HG03432 (cell line): ENCODE data around the gene TTLL8.

Experiments
- ATAC-seq: cut with Tn5 transposase; IDR thresholded peaks from one replicate; pipeline ENCODE4 v1.9.1; 2021; ENCODE audit warnings: mild to moderate bottlenecking, moderate library complexity; ENCODE audit not compliant: unreplicated experiment

TTLL8 gene

DNA sequence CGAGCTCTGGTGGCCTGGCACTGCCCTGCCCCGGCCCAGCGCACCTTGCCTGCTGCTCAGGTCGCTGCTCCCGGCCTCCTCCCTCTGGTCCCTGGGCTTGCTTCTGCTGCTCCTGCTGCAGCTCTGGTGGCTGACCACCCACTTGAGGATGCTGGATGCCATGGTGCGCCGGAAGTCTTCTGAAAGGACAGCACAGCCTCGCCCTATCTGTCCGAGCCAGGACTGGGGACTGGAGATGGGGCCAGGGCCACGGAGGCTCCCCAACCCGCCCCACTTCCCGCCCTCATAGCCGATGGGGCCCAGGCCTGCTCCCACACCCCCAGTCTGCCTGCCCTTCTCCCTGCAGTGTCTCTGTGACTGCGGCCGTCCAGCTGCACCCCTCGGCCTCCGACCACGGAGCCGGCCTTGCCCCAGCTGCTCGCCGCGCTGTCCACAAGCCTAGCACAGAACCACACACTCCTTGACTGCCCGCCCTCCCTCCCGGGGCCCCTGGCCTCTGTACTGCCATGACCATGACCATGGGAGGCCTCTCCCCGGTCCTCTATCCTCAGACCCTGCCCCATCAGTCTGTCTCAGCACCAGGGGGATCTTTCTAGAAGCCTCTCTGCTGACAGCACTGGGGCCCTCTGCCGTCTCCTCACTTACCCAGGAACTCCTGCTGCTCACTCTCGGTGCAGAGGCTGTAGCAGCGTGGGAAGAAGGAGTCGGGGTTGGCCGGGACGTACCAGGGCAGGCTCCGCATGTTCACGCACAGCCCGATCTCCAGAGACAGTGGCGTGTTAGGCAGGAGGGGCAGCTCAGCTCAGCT lies 12.7 kb downstream of the TTLL8 start:
- no peak for ATAC-seq

- no peak for ATAC-seq
Measured at GRCh38 chr22:50044485-50045118, 13.5 kb downstream of the TTLL8 start.

- ATAC-seq: no peak
Measured at GRCh38 chr22:50041361-50042065, 16.6 kb downstream of the TTLL8 start.

- ATAC-seq: no peak
Measured at GRCh38 chr22:50040717-50041116, 17.4 kb downstream of the TTLL8 start.

DNA sequence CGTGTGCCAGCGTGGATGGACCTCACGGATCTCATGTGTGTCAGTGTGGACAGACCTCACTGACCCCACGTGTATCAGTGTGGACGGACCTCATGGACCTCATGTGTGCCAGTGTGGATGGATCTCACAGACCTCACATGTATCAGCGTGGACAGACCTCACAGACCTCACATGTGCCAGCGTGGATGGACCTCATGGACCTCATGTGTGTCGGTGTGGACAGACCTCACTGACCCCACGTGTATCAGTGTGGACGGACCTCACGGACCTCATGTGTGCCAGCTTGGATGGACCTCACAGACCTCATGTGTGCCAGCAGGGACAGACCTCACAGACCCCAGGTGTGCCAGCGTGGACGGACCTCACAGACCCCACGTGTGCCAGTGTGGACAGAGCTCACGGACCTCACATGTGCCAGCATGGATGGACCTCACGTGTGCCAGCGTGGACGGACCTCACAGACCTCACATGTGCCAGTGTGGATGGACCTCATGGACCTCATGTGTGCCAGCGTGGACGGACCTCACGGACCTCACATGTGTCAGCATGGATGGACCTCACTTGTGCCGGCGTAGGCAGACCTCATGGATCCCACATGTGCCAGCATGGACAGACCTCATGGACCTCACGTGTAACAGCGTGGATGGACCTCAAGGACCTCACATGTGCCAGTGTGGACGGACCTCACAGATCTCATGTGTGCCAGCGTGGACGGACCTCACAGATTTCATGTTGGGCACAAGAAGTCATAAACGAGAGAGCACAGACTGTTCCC lies 18.2 kb downstream of the TTLL8 start:
- no peak for ATAC-seq

DNA sequence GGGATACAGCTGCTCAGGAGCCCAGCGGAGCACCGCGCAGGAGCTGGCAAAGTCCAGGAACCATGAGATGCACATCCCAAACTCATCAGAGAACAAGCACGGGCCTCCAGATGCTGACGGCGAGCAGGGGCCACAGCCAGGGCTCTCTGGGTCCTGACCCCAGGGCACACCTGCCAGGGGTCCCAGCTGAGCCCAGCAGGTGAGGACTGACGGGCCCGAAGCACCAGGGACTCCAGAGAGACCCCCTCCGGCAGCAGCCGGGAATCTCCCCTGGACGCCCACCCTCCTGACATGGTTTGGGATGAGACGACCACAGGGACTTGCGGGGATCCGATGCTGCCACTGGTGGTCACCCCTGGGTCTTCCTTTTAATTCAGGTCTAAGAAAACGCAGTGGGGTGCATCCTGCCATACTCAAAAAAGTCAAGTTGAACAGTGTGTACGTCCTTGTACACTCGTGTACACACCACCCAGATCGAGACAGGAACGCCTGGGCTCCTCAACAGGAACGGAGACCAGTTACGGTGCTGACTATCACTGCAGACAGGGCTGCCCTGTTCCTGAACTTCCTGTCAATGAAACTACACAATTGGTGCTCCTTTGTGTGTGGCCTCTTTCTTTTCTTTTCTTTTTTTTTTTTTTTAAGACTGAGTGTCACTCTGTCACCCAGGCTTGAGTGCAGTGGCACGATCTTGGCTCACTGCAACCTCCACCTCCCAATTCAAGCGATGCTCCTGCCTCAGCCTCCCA lies 21.9 kb downstream of the TTLL8 start:
- no peak for ATAC-seq

DNA sequence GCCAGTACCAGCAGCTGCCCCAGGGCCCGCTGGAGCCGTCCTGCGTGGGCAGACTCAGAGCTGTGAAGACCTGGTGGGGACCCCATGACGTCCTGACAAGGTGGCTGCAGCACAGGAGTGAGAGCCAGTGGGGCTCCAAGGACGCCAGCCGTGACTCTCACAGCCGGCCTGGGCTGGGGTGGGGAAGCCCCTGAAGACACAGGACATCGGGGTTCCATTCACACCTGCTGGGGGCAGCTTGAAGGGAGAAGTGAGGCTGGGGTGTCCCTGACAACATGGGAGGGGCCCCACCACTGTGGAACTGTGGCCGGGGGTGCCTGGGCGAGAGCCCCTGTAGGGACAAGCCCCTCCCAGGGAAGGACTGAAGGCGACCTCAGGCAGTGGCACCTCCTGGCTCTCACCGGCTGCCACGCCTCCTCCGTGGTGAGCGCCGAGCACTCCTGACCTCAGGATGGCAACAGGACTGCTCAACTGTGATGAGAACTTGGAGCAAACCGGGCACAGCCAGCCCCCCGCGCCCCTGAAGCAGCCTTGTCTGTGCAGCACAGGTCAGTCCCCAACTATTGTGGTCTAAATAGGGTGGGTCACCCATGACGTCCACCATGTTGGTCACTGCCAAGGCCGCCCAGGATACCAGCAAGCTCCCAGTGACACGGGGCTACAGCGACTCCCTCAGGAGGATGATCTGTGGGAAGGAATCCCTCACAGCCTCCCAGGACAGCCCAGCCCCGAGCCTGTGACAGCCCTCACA lies 22.8 kb downstream of the TTLL8 start:
- no peak for ATAC-seq

- ATAC-seq: no peak
Measured at GRCh38 chr22:50034126-50035081, 23.7 kb downstream of the TTLL8 start.

DNA sequence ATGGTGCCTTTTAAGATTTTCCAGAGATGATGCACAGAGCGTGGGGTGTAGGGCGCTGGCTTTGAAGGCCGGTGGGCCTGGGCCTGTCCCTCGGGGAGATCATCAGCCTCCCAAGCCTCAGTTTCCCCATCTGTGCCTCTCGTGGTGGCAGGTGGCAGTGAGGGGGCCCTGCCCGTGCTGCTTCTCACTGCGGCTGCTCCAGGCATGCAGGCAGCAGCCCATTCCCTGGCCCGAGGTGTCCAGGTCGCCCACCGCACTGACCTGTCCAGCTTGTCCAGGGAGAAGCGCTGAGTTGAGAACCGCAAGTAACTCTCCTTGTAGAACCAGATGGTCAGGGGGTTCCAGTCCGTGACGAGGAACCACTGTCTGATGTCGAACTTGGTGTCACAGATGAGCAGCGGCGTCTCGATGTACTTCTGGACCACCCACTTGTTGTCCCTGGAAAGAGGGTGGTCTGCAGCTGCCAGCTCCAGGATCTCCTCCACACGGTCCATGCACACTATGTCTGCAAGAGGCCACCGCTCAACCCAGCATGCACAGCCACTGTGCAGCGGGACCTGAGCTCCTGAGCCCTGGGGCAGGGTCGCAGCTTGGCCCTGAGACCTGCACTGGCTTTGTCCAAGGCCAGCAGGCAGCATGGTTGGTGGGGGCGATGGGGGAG lies 25.0 kb downstream of the TTLL8 start:
- no peak for ATAC-seq

DNA sequence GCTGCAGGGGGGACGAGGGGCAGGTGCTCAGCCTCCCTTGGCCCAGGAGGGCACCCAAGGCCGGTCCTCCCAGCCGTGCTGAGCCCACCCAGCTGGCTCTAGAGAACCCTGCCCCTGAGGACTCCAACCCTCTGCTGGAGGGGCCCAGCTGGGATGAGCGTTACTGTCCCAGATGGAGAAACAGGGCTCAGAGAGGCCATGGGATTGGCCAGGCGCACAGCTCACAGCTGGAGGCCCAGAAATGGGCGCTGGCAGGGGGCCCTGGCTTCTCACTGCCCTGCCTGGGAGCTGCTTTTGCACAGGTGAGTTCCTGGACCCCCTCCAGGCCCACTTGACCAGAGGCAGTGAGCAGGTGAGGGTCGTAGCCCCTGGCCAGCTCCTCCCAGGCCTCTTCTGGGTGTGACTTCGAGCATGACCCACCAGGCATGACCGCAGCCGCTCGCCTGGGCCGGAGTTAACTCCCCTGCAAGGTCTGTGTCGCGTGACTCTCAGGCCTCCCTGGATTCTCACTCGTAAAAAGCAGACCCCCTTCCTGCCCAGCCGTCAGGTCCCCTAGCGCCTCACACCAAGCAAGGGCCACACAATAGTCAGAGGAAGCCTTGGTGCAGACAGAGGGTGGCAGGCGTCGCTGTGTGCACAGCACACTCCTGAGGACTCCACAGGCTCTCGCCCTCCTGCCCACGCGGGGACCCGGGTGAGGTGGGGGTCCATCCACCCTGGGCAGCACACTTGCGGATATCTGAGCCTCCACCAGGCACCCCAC lies 25.8 kb downstream of the TTLL8 start:
- ATAC-seq: no peak

GRCh38 chr22:50031189-50032091 lies 26.7 kb downstream of the TTLL8 start:
- no peak for ATAC-seq

DNA sequence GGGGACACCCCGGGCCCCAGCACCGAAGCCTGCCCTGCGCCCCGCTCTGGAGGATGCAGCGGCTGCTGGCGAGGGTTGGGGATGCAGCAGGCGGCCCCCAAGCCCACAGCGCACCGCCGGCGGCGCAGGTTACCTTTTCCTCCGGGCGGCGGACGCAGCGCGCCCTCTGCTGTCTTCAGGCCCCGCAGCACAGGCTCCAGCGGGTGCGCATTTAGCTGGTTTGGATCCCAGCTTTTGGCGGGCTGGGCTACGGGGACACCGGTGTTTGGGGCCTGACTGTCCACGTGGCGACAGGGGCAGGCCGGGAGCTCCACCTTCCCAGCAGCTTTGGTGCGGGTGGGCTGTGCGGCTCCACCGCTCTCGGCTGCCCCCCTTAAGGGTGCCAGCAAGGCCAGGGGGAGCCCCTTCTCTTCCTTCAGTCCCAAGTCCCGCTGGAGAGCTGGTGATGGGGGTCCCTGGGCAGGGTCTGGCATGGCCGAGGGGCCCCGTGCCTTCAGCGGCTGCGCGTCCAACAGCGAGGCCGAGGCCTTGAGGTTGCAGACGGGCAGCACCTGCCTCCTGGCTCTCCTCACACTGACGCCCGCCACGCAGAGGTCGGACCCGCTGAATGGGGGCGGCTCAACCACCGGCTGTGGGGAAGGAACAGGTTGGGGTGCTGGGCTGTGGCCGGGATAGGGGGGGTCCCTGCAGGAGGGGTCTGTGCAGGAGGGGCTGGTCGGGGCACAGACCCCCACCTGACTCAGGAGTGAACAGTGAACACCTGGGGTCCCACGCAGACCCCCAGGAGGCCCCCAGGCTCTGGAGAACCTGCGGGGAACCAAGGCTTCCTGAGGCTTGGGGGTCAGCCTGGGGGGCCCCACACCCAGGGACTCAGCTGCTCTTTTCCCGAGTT lies 27.6 kb downstream of the TTLL8 start:
- ATAC-seq: no peak

- ATAC-seq: no peak
Measured at GRCh38 chr22:50027639-50028537, 30.2 kb downstream of the TTLL8 start.

- no peak for ATAC-seq
Measured at GRCh38 chr22:50025993-50026392, 32.1 kb downstream of the TTLL8 start.
